ENCODE data around the gene GRID2.

GRID2 gene

GRCh38 chr4:93182722-93183121 lies 879.0 kb downstream of the GRID2 start:
- no peak for DNase-seq (ENCODE audit: low read depth in 2 of 3, low spot score in 1 of 3)

DNA sequence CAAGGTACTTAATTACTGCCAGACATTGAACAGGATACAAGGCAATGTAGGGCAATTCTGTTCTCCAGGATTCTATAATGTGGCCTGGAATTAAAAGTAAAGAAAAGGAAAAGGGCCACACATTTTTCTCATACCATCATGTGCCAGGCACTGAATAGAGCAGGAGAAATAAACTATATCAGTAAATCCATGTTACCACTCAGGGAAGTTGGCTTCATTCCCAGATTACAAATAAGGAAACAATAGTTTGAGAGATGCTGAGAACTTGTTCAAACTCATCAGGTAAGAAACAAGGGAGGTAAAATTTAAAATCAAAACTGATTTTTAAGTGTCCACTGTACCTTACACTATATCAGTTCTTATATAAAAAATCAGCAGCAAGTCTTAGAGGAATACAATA lies 879.8 kb downstream of the GRID2 start:
- DNase-seq (ENCODE audit: low read depth in 2 of 3, low spot score in 1 of 3): no peak

DNA sequence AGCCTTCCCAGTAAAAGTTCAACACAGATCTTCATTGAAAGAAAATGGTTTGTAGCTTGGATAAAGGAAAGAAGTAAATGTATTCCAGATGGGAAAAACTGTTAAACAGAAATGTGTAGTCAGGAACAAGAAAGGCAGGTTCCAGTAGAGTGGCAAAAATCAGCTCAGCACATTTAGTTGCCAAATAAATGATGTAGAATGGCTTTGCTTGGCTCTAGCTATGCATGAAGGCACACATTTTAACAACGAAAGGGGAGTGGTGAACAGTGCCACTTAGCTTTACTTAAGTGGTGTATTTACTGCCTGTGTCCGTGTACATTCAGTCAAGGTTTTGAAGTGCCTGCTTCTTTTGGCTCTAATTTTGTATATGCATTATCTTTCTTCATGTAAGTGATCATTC lies 880.3 kb downstream of the GRID2 start:
- DNase-seq (ENCODE audit: low read depth in 2 of 3, low spot score in 1 of 3): no peak

- DNase-seq (ENCODE audit: low read depth in 2 of 3, low spot score in 1 of 3): no peak
Measured at GRCh38 chr4:93186846-93187245, 883.1 kb downstream of the GRID2 start.

GRCh38 chr4:93187466-93187865 lies 883.7 kb downstream of the GRID2 start:
- DNase-seq (ENCODE audit: low read depth in 2 of 3, low spot score in 1 of 3): no peak

DNA sequence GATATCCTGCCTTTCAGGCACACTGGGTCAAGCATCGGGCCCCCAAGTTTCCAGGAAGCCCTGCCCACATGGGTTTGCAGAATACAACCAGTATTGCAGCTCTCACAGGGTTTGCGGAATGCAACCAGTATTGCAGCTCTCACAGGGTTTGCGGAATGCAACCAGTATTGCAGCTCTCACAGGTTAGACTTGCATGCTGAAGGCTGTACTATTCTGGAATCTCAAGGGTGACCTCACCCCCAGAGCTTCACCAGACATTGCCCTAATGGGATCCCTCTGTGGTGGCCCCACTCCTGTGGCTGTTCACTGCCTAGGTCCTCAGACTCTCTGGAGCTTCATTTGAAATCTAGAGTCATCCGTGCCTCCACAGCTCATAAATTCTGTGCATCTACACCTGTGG lies 884.1 kb downstream of the GRID2 start:
- no peak for DNase-seq (ENCODE audit: low read depth in 2 of 3, low spot score in 1 of 3)

DNA sequence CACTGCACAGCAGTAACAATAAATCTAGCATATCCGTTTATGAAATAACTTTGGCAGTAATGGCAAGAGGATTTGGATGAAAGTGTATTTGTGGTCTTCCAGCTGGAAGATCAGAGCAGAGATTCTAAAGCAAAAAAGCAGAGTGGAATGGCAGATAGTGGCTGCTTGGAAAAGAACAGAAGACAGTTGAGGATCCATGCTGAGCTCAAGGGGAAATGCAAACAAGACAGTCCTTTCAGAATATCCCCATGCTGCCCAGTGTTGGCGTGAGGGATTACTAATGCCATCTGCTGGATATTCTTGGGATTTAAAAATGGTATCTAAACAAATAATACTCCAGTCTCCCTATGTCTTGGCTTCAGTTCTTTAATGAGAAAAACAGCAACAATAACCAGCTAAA lies 895.7 kb downstream of the GRID2 start:
- no peak for DNase-seq (ENCODE audit: low read depth in 2 of 3, low spot score in 1 of 3)

DNA sequence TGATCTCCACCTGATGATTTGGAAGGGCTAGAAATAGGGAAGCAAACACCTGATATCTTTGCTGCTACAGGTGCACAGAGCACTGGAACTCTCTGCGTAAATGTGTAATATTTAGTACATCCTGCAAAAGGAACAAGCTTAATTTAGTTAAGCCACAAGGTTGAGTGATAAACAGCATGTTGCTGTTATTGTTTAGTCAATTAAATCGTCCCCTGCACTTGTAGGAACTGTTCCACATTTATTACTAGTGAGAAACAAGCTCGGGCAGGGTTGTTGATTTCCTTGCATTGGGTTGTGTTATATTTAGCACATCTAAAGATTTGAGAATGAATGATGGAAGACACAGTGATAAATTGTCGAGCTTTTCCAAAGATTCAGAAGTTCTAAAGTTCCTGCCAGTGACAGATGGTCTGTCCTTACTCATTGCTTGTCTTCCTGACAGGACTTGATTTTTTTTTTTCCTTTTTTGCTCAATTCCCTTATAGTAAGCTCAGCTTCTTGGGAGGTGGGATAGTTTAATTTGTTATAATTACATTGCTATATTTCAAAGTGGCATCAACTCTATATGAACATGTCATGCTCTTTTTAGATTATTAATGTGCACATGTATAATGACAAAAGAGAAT lies 897.8 kb downstream of the GRID2 start:
- DNase-seq (ENCODE audit: low read depth in 2 of 3, low spot score in 1 of 3): no peak

DNA sequence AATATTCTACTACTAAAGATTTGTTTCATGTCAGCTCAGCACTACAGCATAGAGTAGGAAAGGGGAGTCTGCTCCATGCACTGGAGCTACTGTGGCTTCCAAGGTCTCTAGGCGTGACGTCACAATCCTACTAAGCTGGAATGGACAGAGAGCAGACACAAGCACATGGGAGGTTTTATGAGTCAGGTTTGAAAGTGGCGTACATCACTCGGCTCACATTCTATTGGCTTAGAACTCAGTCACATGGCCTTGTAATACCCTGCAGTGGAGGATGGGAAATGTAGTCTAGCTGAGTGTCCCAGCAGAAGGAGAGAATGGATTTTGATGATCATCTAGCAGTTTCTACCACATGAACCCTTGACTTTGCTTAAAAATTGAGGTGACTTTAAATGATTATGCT lies 899.9 kb downstream of the GRID2 start:
- DNase-seq (ENCODE audit: low read depth in 2 of 3, low spot score in 1 of 3): no peak

DNA sequence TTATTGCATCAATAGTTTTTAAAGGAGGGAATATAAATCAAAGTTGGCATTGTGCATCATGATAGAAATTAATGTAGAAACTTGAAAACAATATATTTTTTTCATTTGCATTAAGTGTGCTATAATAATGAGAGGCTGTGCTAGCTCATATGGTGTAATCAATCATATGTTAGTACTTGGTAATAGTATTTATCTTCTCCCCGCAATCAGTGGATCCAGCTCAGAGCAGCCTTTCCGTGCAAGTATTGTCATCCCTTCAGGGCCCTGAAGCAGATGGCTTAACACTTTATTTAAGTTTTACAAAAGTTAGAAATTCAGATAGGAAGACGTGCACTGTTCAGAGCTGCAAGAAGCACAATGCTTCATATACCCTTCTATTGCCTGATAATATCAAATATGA lies 908.5 kb downstream of the GRID2 start:
- DNase-seq (ENCODE audit: low read depth in 2 of 3, low spot score in 1 of 3): no peak

DNA sequence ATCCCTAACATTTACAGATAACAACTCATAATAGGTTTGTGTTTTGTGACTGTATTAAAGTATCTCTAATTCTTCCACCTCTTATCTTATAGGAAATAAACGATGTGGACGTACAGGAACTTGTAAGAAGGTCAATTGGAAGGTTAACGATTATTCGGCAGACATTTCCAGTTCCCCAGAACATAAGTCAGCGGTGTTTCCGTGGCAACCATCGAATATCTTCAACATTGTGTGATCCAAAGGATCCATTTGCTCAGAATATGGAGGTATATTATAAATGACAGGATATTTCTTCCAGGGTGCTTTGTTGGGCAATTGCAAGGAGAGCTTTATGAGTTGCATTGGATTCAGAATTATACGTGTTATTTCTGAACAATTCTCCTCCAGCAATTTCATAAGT lies 912.9 kb downstream of the GRID2 start:
- no peak for DNase-seq (ENCODE audit: low read depth in 2 of 3, low spot score in 1 of 3)

- DNase-seq (ENCODE audit: low read depth in 2 of 3, low spot score in 1 of 3): no peak
Measured at GRCh38 chr4:93217431-93217830, 913.7 kb downstream of the GRID2 start.

DNA sequence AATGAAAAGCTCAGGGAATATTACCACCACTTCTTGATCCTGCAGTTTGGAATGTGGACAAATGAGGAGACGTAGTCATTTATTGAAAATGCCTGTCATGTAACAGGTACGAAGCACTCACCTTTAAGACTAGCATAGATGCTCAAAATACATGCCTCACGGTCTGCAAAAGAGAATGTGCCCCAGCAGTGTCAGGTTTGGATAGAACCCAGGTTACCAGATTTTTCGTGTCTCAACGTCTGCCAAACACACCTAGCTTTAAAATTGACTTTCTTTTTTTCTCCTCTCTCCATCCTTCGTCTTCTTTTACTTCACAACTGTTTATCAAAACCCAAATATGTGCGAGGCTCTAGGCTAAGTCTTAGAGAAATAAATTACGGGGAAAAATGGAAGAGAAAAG lies 918.0 kb downstream of the GRID2 start:
- no peak for DNase-seq (ENCODE audit: low read depth in 2 of 3, low spot score in 1 of 3)

DNA sequence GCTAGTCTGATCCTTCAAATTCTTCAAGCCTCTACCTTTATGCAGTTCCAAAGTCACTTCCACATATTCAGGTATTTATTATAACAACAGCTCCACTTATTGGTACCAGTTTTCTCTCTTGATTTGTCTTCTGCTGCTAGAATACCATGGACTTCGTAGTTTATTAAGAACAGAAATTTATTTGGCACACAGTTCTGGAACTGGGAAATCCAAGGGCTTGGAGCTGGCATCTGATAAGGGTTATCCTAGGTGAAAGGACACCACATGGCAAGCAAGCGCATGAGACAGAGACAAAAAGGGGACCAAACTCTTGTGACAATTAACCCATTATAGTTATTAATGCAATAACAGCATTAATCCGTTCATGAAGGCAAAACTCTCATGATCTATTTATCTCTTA lies 924.3 kb downstream of the GRID2 start:
- no peak for DNase-seq (ENCODE audit: low read depth in 2 of 3, low spot score in 1 of 3)

DNA sequence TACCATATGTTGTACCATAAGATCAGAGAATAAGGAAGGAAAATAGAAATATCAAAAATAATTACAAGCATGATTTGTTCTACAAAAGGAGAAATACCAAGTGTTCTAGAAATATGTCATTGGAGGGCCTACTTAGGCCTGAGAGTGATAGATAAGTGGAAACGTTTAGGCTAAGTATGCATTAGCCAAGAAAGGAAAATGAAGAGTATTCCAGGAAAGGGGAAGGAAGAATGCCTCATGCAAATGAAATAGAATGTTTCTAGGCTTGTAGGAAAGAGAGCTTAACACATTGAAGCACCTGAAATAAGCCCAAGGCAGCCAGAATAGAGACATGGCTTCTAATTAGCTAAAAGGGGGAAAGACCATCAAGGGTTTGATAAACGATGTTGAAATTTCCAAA lies 929.1 kb downstream of the GRID2 start:
- DNase-seq (ENCODE audit: low read depth in 2 of 3, low spot score in 1 of 3): no peak

- no peak for DNase-seq (ENCODE audit: low read depth in 2 of 3, low spot score in 1 of 3)
Measured at GRCh38 chr4:93237521-93237920, 933.8 kb downstream of the GRID2 start.

DNA sequence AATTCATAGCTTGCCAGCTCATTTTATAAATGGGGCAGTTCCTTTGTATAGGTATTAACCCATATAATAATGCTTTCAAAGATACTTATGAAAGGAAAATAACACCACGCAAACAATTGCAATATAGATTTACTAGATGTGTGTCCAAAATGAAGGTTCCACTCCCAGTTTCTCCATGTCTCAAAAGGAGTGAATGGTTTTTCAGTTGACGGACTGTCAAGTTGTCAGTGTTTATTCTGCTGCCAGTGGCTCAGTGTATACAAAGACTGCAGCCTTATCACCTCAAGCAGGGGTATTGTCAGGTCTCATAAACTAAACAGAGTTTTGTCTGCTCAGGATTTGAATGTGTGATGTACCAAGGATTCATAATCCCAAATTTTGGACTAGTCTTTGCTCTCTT lies 939.5 kb downstream of the GRID2 start:
- no peak for DNase-seq (ENCODE audit: low read depth in 2 of 3, low spot score in 1 of 3)

GRCh38 chr4:93261207-93261606 lies 957.4 kb downstream of the GRID2 start:
- no peak for DNase-seq (ENCODE audit: low read depth in 2 of 3, low spot score in 1 of 3)

GRCh38 chr4:93263166-93263565 lies 959.4 kb downstream of the GRID2 start:
- no peak for DNase-seq (ENCODE audit: low read depth in 2 of 3, low spot score in 1 of 3)

DNA sequence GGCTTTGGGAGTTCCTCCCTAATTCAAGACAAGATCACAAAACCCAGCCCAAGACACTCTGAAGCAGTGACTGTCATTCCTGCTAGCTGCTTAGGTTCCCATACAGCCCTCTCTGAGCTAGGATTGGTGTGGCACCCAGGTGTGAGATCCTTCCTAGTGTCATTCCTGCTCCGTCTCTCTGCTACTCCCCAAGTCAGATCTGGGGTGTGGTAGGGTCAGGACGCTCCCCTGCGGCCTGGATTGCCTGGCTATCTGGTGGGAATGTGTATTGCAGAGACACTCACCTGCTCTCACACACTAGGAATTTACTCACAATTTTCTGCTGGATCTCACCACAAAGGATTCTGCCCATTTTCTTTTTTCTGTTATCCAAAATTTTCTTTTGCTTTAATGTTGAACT lies 964.0 kb downstream of the GRID2 start:
- DNase-seq (ENCODE audit: low read depth in 2 of 3, low spot score in 1 of 3): no peak

GRCh38 chr4:93285346-93285745 lies 981.6 kb downstream of the GRID2 start:
- no peak for DNase-seq (ENCODE audit: low read depth in 2 of 3, low spot score in 1 of 3)

- no peak for DNase-seq (ENCODE audit: low read depth in 2 of 3, low spot score in 1 of 3)
Measured at GRCh38 chr4:93289241-93289640, 985.5 kb downstream of the GRID2 start.

GRCh38 chr4:93289831-93290230 lies 986.1 kb downstream of the GRID2 start:
- DNase-seq (ENCODE audit: low read depth in 2 of 3, low spot score in 1 of 3): no peak

GRCh38 chr4:93299118-93299517 lies 995.4 kb downstream of the GRID2 start:
- DNase-seq (ENCODE audit: low read depth in 2 of 3, low spot score in 1 of 3): no peak
